ENCODE results near the gene TMEM62. TPM values are rescaled to one million over a fixed set of nuclear protein-coding genes. Genes with fewer than 3 reads are reported as not detected.

TMEM62 gene
- total and polyA plus RNA-seq, 5 donors, result 7.8 to 11.2 (median 10.4) TPM

DNA sequence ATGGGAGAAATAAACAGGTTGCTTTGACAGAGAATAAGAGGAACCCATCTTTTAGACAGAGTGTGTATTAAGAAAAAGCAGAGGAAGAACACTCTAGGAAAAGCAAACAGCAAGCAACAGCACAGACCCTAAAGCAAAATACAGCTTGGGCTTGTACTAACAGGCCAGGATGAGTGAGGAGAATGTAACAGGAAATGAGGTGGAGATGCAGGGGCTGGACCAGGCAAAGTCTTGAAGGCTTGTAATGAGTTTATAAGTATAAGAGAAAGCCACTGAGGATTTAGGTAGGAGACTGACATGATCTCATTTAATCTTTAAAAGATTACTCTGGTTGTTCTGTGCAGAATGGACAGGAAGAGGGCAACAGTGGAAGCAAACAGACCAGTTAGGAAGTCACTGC, 32.4 kb upstream of the TMEM62 start:
- ATAC-seq, result no peak
- H3K27ac ChIP-seq (ENCODE audit: low read length), result no peak overlapping the region
- H3K4me1 ChIP-seq (ENCODE audit: control insufficient read depth, insufficient read depth, low read length), result peaks cover 2% of the 10 kb centered on the region
- DNase-seq, result no peak
- no peaks in the 10 kb centered on the region for H3K9me3 ChIP-seq (ENCODE audit: control insufficient read depth, low read length)
- no peak overlapping the region for H3K4me3 ChIP-seq (ENCODE audit: low read length)
- intact Hi-C loops (cut with DNase I), result no loop called here
- no peaks in the 10 kb centered on the region for H3K27me3 ChIP-seq (ENCODE audit: control insufficient read depth, insufficient read depth)

DNA sequence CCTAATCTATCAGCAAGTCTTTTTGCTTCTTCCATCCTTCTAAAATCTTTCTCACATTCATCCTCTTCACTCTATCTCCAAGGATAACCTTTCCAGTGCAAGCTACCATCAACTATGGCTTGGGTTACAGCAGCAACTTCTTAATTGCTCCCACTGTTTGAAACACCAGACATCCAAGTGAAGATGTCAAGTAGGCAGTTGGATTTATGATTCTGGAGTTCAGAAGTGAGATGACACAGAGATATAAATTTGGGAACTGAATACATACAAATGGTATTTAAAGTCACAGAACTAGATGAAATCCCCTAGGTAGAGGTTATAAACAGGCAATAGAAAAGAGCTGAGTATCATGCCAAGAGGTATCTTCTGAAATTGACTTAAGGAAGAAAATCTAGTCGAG, 31.2 kb upstream of the TMEM62 start:
- no peak for ATAC-seq
- DNase-seq, result no peak
- Histone ChIP-seq H3K4me1 (ENCODE audit: control insufficient read depth, insufficient read depth, low read length) (peaks cover 2% of the 10 kb centered on the region), H3K27me3 (ENCODE audit: control insufficient read depth, insufficient read depth) (no peaks in the 10 kb centered on the region), H3K4me3 (ENCODE audit: low read length) (no peak overlapping the region), H3K9me3 (ENCODE audit: control insufficient read depth, low read length) (no peaks in the 10 kb centered on the region), H3K27ac (ENCODE audit: low read length) (no peak overlapping the region)
- 89% methylated on average over 1 of the region's 1 CpG for WGBS
- intact Hi-C loops (cut with DNase I), result no loop called here

DNA sequence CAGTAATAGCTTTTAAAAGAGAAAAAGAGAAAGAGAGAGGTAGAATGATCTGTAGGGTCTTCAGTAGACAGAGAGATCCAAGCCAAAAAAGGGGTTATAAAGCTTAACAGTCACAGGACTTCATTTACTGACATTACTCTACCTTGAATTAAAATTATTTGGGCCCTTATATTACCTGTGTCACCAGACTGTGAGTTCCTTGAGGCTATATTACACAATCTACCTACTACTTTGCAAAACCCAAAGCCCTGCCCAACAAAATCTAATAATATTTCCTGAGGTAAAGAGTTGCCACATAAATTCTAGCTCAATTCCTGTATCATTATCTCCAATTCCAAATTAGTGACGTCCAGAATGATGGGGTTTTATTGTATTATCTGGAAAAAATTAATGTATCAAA, 29.5 kb upstream of the TMEM62 start:
- 45% methylated on average over 1 of the region's 1 CpG for WGBS
- no peaks in the 10 kb centered on the region for H3K9me3 ChIP-seq (ENCODE audit: control insufficient read depth, low read length)
- ATAC-seq, result no peak
- H3K27ac ChIP-seq (ENCODE audit: low read length), result no peak overlapping the region
- H3K27me3 ChIP-seq (ENCODE audit: control insufficient read depth, insufficient read depth), result no peaks in the 10 kb centered on the region
- H3K4me1 ChIP-seq (ENCODE audit: control insufficient read depth, insufficient read depth, low read length), result peaks cover 2% of the 10 kb centered on the region
- no peak for DNase-seq
- intact Hi-C loops (cut with DNase I), result no loop called here
- no peak overlapping the region for H3K4me3 ChIP-seq (ENCODE audit: low read length)

DNA sequence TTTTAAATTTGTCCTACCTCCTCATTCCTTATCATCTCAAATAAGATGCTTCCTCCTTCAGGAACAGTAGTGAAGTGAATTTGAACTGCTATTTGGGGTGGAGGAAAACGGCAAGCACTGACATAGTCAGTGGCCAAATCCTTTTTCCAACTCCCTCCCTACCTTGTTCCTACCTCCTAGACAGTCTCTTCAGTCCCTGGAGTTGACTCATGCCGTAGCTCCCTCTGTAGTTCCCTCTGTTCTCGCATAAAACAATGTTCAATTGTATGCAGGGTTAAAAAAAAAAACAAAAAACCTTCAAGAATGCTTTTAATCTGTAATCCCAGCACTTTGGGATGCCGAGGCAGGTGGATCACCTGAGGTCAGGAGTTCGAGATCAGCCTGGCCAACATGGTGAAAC, 29.0 kb upstream of the TMEM62 start:
- Histone ChIP-seq H3K4me3 (ENCODE audit: low read length) (peak overlapping the region; percentile 96), H3K27ac (ENCODE audit: low read length) (no peak overlapping the region), H3K9me3 (ENCODE audit: control insufficient read depth, low read length) (no peaks in the 10 kb centered on the region), H3K4me1 (ENCODE audit: control insufficient read depth, insufficient read depth, low read length) (peaks cover 2% of the 10 kb centered on the region), H3K27me3 (ENCODE audit: control insufficient read depth, insufficient read depth) (no peaks in the 10 kb centered on the region)
- intact Hi-C loops (cut with DNase I), result no loop called here
- DNase-seq (no peak), ATAC-seq (no peak)
- 52% methylated on average over 5 of the region's 5 CpGs for WGBS

DNA sequence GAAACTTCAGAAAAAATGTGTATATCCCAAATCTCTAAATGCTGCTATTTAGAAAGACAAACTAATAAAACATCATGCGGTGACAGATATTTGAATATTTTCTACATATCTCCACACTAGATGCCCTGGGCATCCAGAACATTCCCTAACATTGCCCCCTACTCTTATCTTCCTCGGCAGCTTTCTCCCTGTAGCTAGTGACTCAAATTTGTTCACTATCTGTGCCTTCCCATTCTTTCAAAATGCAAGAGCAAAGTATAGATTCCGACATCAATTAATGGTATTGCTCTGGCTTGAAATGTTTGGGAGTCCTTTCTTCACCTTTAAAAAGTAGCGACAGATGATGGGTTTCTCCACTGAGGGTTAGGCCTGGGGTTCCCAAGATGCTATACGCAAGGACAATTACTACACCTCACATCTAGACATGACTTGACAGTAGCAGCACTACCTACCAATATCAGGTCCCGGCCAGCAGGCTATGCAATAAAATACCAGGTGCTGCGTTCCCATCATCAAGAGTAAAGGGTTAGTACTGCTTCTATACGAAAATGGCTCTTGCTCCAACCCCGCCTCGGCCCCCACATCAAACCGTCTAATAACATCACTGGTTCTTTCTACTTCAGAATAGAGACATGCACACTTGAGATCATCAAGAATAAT, 28.2 kb upstream of the TMEM62 start:
- intact Hi-C loops (cut with DNase I), result no loop called here

DNA sequence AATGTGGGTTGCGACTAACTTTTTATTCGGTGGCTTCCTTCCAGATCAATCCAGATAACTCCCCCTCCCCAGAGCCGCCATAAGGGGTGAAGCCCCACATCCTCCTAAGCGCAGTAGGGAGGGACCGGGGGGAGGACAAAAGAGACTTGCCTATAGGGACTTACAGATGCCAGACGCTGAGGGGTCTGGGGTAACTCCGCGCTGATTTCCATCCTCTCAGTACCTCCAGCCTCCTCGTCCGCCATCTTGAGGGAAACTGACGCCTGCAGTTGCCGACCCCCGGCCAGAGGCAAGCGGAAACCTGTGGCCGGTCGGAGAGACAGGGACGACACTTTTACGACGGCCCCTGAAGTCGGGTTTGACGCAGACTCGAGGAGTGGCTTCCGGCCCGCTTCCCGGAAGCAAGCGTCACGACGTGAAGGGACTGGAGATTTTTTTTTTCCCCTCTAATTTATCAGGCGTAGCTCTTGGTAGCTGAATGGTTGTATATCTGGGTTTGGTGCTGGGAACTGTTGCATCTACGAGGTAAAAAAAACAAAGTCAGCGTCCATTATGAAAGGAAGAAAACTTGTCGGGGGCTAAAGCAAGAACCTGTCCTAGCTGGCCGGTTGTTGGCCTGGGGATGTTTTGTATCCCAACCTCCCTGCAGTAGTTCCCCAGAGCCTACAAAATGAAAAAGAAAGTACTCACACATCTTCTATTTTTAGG, 27.5 kb upstream of the TMEM62 start, which contains the start of gene UBR1:
Gene UBR1 (minus strand): TSS at position 261 of the 708 bp plus-strand sequence. CDS start 16 bp downstream, at position 245.
- H3K4me1 ChIP-seq (ENCODE audit: control insufficient read depth, insufficient read depth, low read length), result peaks cover 2% of the 10 kb centered on the region
- intact Hi-C loops (cut with DNase I), result loop anchor here in 1 of 4 donors (2.0 kb wide), 1 partner anchor 27 kb away; the partner anchor contains the start of gene TMEM62
- H3K27me3 ChIP-seq (ENCODE audit: control insufficient read depth, insufficient read depth), result no peaks in the 10 kb centered on the region
- ATAC-seq (peak; percentile 97 to 99), DNase-seq (peak; percentile 94 to 97 (median 96))
- H3K4me3 ChIP-seq (ENCODE audit: low read length), result peak within 1 kb of the TSS; percentile 96
- peak within 1 kb of the TSS; percentile 97 for H3K27ac ChIP-seq (ENCODE audit: low read length)
- H3K9me3 ChIP-seq (ENCODE audit: control insufficient read depth, low read length), result no peaks in the 10 kb centered on the region
- WGBS, result under 1% methylated on average over 33 of the region's 33 CpGs

More for the DNA sequence above, 28.2 kb upstream of the TMEM62 start:
- Histone ChIP-seq H3K27ac (ENCODE audit: low read length) (peak overlapping the region; percentile 1), H3K4me1 (ENCODE audit: control insufficient read depth, insufficient read depth, low read length) (peaks cover 2% of the 10 kb centered on the region), H3K4me3 (ENCODE audit: low read length) (peak overlapping the region; percentile 96), H3K9me3 (ENCODE audit: control insufficient read depth, low read length) (no peaks in the 10 kb centered on the region), H3K27me3 (ENCODE audit: control insufficient read depth, insufficient read depth) (no peaks in the 10 kb centered on the region)
- peak; percentile 29 to 44 for ATAC-seq
- no peak for DNase-seq
- 10% methylated on average over 11 of the region's 11 CpGs for WGBS

DNA sequence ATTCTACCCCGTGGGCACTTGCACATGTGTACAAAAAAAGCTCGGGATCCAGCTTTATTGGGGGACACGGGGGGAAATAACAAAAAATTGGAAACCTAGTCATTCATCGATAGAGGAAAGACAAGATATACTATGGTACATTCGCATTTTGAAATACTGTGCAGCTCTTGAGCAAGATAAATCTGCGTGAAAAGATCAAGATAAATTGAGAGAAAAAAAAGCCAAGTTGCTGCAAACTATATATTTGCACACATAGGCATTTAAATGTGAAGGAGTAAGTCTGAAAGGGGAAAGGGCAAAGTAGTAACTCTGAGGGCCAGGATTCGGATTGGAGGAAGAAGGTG, 26.9 kb upstream of the TMEM62 start:
- H3K4me1 ChIP-seq (ENCODE audit: control insufficient read depth, insufficient read depth, low read length), result peaks cover 2% of the 10 kb centered on the region
- no peaks in the 10 kb centered on the region for H3K9me3 ChIP-seq (ENCODE audit: control insufficient read depth, low read length)
- intact Hi-C loops (cut with DNase I), result loop anchor here in 1 of 4 donors (2.0 kb wide), 1 partner anchor 26 kb away; the partner anchor contains the start of gene TMEM62
- H3K27me3 ChIP-seq (ENCODE audit: control insufficient read depth, insufficient read depth), result no peaks in the 10 kb centered on the region
- ATAC-seq, result no peak
- peak overlapping the region; percentile 96 for H3K4me3 ChIP-seq (ENCODE audit: low read length)
- peak overlapping the region; percentile 97 for H3K27ac ChIP-seq (ENCODE audit: low read length)
- 19% methylated on average over 7 of the region's 7 CpGs for WGBS
- no peak for DNase-seq

DNA sequence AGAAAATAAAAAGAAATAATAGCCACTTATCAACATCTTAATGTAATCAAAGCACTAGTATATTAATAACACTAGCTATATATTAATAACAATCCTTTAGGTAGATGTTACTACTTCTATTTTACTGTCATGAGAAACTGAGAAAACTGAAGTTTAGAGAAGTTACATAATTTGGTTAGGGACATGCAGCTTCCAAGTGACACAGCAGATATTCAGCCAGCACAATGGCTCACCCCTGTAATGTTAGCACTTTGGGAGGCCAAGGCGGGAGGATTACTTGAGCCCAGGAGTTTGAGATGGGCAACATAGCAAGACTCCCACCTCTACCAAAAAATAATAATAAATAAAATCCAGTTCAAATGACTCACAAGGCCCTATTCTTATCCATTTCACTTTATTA, 25.6 kb upstream of the TMEM62 start:
- no peak for DNase-seq
- no peak overlapping the region for H3K27ac ChIP-seq (ENCODE audit: low read length)
- H3K4me3 ChIP-seq (ENCODE audit: low read length), result no peak overlapping the region
- peaks cover 2% of the 10 kb centered on the region for H3K4me1 ChIP-seq (ENCODE audit: control insufficient read depth, insufficient read depth, low read length)
- 91% methylated on average over 1 of the region's 1 CpG for WGBS
- intact Hi-C loops (cut with DNase I), result loop anchor here in 1 of 4 donors (2.0 kb wide), 1 partner anchor 25 kb away; the partner anchor contains the start of gene TMEM62
- H3K9me3 ChIP-seq (ENCODE audit: control insufficient read depth, low read length), result no peaks in the 10 kb centered on the region
- ATAC-seq, result no peak
- no peaks in the 10 kb centered on the region for H3K27me3 ChIP-seq (ENCODE audit: control insufficient read depth, insufficient read depth)

DNA sequence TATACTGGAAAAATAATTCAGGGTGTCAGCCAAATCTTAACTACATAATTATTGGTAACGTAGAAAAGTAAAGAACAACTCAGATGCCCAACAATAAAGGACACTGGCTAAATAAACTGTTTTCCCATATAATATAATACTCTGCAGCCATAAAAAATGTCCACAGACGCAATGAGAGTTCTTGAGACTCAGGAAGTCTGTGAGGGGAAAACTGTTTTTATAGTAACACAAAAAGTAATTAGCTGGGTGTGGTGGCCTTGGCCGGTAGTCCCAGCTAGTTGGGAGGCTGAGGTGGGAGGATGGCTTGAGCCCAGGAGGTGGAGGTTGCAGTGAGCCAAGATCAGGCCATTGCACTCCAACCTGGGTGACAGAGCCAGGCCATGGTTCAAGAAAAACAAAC, 22.0 kb upstream of the TMEM62 start:
- Histone ChIP-seq H3K4me1 (ENCODE audit: control insufficient read depth, insufficient read depth, low read length) (no peaks in the 10 kb centered on the region), H3K9me3 (ENCODE audit: control insufficient read depth, low read length) (no peaks in the 10 kb centered on the region), H3K27me3 (ENCODE audit: control insufficient read depth, insufficient read depth) (no peaks in the 10 kb centered on the region), H3K27ac (ENCODE audit: low read length) (no peak overlapping the region), H3K4me3 (ENCODE audit: low read length) (no peak overlapping the region)
- intact Hi-C loops (cut with DNase I), result no loop called here
- ATAC-seq (no peak), DNase-seq (no peak)
- WGBS, result 70% methylated on average over 3 of the region's 3 CpGs

DNA sequence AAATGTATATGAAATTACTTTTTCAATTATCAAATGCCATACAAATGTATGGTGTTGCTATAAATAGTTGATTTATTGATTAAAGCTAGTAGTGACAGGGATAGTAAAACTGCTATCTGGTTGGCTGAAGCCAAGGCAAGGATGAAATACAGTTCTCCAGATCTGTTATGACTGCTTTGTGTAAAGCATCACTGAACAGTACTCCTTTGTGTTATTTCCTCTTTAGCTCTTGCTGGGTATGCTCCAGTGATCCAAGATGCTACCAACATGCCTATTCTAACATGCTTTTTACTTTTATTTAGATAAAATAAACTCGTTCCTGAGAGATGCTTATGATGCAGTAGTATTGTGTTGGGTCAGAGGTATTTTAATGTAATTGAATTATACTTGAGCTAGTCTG, 15.1 kb upstream of the TMEM62 start:
- 56% methylated on average over 1 of the region's 1 CpG for WGBS
- ATAC-seq (no peak), DNase-seq (no peak)
- H3K4me3 ChIP-seq (ENCODE audit: low read length), result no peak overlapping the region
- H3K9me3 ChIP-seq (ENCODE audit: control insufficient read depth, low read length), result no peaks in the 10 kb centered on the region
- H3K27me3 ChIP-seq (ENCODE audit: control insufficient read depth, insufficient read depth), result no peaks in the 10 kb centered on the region
- intact Hi-C loops (cut with DNase I), result no loop called here
- no peaks in the 10 kb centered on the region for H3K4me1 ChIP-seq (ENCODE audit: control insufficient read depth, insufficient read depth, low read length)
- no peak overlapping the region for H3K27ac ChIP-seq (ENCODE audit: low read length)

DNA sequence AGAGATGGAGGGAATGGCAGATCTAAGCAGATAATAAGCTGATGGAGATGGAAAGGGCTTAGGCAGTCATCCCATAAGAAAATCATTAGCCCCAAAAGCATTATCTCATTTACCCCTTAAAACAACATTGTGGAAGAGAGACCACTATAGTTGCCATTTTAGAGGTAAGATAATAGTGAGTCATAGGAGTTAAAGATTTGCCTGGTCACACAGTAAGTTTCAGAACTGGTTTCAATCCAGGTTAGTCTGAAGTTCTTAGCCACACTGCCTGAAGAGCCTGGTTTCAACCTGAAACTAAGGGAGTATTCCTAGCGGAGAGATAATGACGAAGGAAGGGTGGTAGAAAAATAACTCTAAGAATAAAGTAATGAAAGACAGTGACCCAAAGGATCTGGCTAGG, 14.6 kb upstream of the TMEM62 start:
- Histone ChIP-seq H3K27me3 (ENCODE audit: control insufficient read depth, insufficient read depth) (no peaks in the 10 kb centered on the region), H3K4me3 (ENCODE audit: low read length) (no peak overlapping the region), H3K9me3 (ENCODE audit: control insufficient read depth, low read length) (no peaks in the 10 kb centered on the region), H3K4me1 (ENCODE audit: control insufficient read depth, insufficient read depth, low read length) (no peaks in the 10 kb centered on the region), H3K27ac (ENCODE audit: low read length) (no peak overlapping the region)
- 91% methylated on average over 2 of the region's 2 CpGs for WGBS
- DNase-seq, result no peak
- no peak for ATAC-seq
- intact Hi-C loops (cut with DNase I), result no loop called here

All from right cardiac atrium (tissue), 5 donors.